B cell (primary cell): ENCODE results near the gene PRXL2B.

Experiments used
- EZH2 ChIP-seq: IDR thresholded peaks from 2 replicates; pipeline ENCODE4 v1.6.1; 2012; ENCODE audit warnings: borderline replicate concordance, low read depth, mild to moderate bottlenecking, moderate library complexity, low read length; ENCODE audit not compliant: insufficient read depth, poor library complexity, severe bottlenecking
- TF ChIP-seq, protein P1 (sequence below): fragments of 200-600 bp; IDR thresholded peaks from one replicate; pipeline ENCODE4 v1.8.0; 2022; ENCODE audit warnings: antibody characterized with exemption, mild to moderate bottlenecking

DNA sequence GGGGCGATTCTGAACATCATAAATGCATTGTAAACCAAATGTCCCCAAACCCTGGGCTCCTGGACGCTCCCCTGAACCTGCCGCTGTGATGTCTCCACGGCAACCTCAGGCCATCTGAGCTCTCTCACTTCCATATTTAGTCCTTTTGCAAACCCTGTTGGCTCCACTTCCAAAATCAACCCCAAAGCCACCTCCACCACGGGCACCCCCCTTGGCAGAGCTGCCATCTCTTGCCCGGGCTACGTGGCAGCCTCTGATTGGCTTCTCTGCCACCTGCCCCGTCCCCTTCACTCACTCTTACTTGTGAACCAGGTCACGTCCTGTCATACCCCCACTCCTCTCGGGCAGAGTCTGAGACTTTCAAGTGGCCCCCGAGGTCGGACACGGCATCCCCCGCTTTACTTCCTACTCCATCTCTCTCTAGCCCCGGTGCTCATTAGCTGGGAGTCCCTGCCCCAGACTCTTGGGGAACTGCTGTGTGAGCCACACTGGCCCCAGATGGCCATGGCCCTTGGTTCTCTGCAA, 15.8 kb downstream of the PRXL2B start:
- TF ChIP-seq, protein P1, sequence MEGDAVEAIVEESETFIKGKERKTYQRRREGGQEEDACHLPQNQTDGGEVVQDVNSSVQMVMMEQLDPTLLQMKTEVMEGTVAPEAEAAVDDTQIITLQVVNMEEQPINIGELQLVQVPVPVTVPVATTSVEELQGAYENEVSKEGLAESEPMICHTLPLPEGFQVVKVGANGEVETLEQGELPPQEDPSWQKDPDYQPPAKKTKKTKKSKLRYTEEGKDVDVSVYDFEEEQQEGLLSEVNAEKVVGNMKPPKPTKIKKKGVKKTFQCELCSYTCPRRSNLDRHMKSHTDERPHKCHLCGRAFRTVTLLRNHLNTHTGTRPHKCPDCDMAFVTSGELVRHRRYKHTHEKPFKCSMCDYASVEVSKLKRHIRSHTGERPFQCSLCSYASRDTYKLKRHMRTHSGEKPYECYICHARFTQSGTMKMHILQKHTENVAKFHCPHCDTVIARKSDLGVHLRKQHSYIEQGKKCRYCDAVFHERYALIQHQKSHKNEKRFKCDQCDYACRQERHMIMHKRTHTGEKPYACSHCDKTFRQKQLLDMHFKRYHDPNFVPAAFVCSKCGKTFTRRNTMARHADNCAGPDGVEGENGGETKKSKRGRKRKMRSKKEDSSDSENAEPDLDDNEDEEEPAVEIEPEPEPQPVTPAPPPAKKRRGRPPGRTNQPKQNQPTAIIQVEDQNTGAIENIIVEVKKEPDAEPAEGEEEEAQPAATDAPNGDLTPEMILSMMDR, result no peak
- TF ChIP-seq EZH2, result no peak
